GM23248 (cell line): ENCODE measurements around the gene TIGD2. TPM values are rescaled to one million over a fixed set of nuclear protein-coding genes. Genes with fewer than 3 reads are reported as not detected.

ENCODE experiments used
- DNase-seq: peaks from one replicate; pipeline ENCODE4 v3.0.0-alpha.2; 2015
- H2AFZ ChIP-seq: fragments of 200-600 bp; sonication (generic); 2 replicates; pipeline ENCODE4 v1.6.1; 2016; ENCODE audit warnings: antibody characterized with exemption
- H3F3A ChIP-seq: fragments of 200-600 bp; sonication (generic); 2 replicates; pipeline ENCODE4 v1.6.1; 2016; ENCODE audit warnings: mild to moderate bottlenecking, antibody characterized with exemption, mixed run types; ENCODE audit not compliant: insufficient read depth
- H3K27ac ChIP-seq: fragments of 200-600 bp; sonication (generic); 2 replicates; pipeline ENCODE4 v1.5.1; 2016; ENCODE audit warnings: mild to moderate bottlenecking
- H3K27me3 ChIP-seq: fragments of 200-600 bp; sonication (generic); replicated peaks from 2 replicates; pipeline ENCODE4 v1.6.1; 2016; ENCODE audit warnings: mild to moderate bottlenecking; ENCODE audit not compliant: insufficient read depth
- H3K36me3 ChIP-seq: fragments of 200-600 bp; sonication (generic); 2 replicates; pipeline ENCODE4 v1.6.1; 2016; ENCODE audit warnings: low read depth, mild to moderate bottlenecking
- H3K4me1 ChIP-seq: fragments of 200-600 bp; sonication (generic); 2 replicates; pipeline ENCODE4 v1.6.1; 2016; ENCODE audit warnings: mild to moderate bottlenecking; ENCODE audit not compliant: insufficient read depth
- H3K4me2 ChIP-seq: fragments of 200-600 bp; sonication (generic); one replicate; pipeline ENCODE4 v1.6.1; 2016; ENCODE audit warnings: mild to moderate bottlenecking; ENCODE audit not compliant: unreplicated experiment
- H3K4me3 ChIP-seq: fragments of 200-600 bp; sonication (generic); 2 replicates; pipeline ENCODE4 v1.5.1; 2016; ENCODE audit warnings: mild to moderate bottlenecking
- H3K79me2 ChIP-seq: fragments of 200-600 bp; sonication (generic); 2 replicates; pipeline ENCODE4 v1.6.1; 2016; ENCODE audit warnings: mild to moderate bottlenecking; ENCODE audit not compliant: insufficient read depth
- H3K9ac ChIP-seq: fragments of 200-600 bp; sonication (generic); 2 replicates; pipeline ENCODE4 v1.6.1; 2016; ENCODE audit warnings: mild to moderate bottlenecking
- H3K9me2 ChIP-seq: fragments of 200-600 bp; sonication (generic); 2 replicates; pipeline ENCODE4 v1.6.1; 2016; ENCODE audit warnings: mixed run types, mild to moderate bottlenecking, moderate library complexity; ENCODE audit not compliant: insufficient read depth
- H3K9me3 ChIP-seq: fragments of 200-600 bp; sonication (generic); one replicate; pipeline ENCODE4 v1.6.1; 2017; ENCODE audit warnings: low read depth
- H4K20me1 ChIP-seq: fragments of 200-600 bp; sonication (generic); 2 replicates; pipeline ENCODE4 v1.6.0; 2016; ENCODE audit not compliant: insufficient read depth
- EZH2 ChIP-seq: fragments of 200-600 bp; sonication (generic); IDR thresholded peaks from 2 replicates; pipeline ENCODE4 v1.6.1; 2018; ENCODE audit warnings: antibody characterized with exemption, mild to moderate bottlenecking; ENCODE audit not compliant: insufficient read depth, poor library complexity, severe bottlenecking
- EZH2phosphoT487 ChIP-seq: fragments of 200-600 bp; sonication (generic); IDR thresholded peaks from 2 replicates; pipeline ENCODE4 v1.6.1; 2018; ENCODE audit warnings: antibody characterized with exemption, moderate library complexity, mild to moderate bottlenecking, low read depth; ENCODE audit not compliant: insufficient read depth
- WGBS, 2 experiments: methylation state at CpG; one replicate each; pipeline ENCODE4 v1.1.6; 2015 to 2017; ENCODE audit warnings: low lambda C conversion rate in 2 of 2, low coverage in 1 of 2; ENCODE audit errors: missing lambda C conversion rate in 2 of 2; 5-methylcytosine and 5-hydroxymethylcytosine counted together
- in situ Hi-C: fragments of 300-500 bp; cut with MboI; formaldehyde crosslinking; loops from 2 replicates; pipeline ENCODE4 v1.15.0; 2020
- polyA plus RNA-seq: library from polyadenylated mRNA; unstranded; fragments of >200 nt; fragmentation: Nextera tagmentation; extraction: Ambion mirVana; gene quantifications from 2 replicates; pipeline ENCODE4 v1.2.1, GENCODE V29; 2016
- total RNA-seq: library from RNA; depleted of rRNA; stranded (reverse); fragments of >200 nt; shearing (Covaris generic); gene quantifications from 2 replicates; pipeline ENCODE4 v1.2.3, GENCODE V29; 2014; rRNA removed

The TIGD2 gene
- 9.9 and 10.5 TPM in 2 replicates for total RNA-seq
- polyA plus RNA-seq: 7.2 and 7.6 TPM in 2 replicates

- Histone ChIP-seq H3K4me1 (peaks cover 5% of the 10 kb centered on the region), H3K9me2 (no peaks in the 10 kb centered on the region), H3K4me3 (peak within 1 kb of the TSS; percentile 82), H2AFZ (peak within 1 kb of the TSS; percentile 82), H4K20me1 (no peaks in the 10 kb centered on the region), H3K27ac (peak within 1 kb of the TSS; percentile 76), H3F3A (peaks cover 21% of the 10 kb centered on the region; the same call in 1 of the 2 replicates), H3K9me3 (no peaks in the 10 kb centered on the region), H3K9ac (peak within 1 kb of the TSS; percentile 81), H3K4me2 (peak within 1 kb of the TSS; percentile 87), H3K27me3 (peaks cover 17% of the 10 kb centered on the region), H3K36me3 (no peaks in the 10 kb centered on the region), H3K79me2 (peaks cover 8% of the 10 kb centered on the region; the same call in 1 of the 2 replicates)
- WGBS, 2 experiments: 1 to 2% methylated on average over 72 to 95 of the region's 101 CpGs
- TF ChIP-seq EZH2phosphoT487 (no peak), EZH2 (no peak)
- peak; percentile 96 for DNase-seq
- in situ Hi-C loops: no loop called here
Measured at GRCh38 chr4:89110986-89111832, at the start of gene TIGD2. Gene TIGD2, plus strand, starts transcription at chr4:89111533. Its CDS starts 1,442 bp downstream, at chr4:89112975.

- no peak for DNase-seq
- Histone ChIP-seq H3K27me3 (no peaks in the 10 kb centered on the region), H4K20me1 (no peaks in the 10 kb centered on the region), H3K4me3 (no peak overlapping the region), H3K4me1 (peaks cover 10% of the 10 kb centered on the region; the same call in 1 of the 2 replicates), H3K79me2 (no peaks in the 10 kb centered on the region), H3K9ac (no peak overlapping the region), H3K4me2 (no peak overlapping the region), H3K9me2 (no peaks in the 10 kb centered on the region), H3K9me3 (no peaks in the 10 kb centered on the region), H2AFZ (no peak overlapping the region), H3K27ac (no peak overlapping the region), H3F3A (0 out of 2 replicates have a peak, but pooled peaks cover 6% of the 10 kb centered on the region), H3K36me3 (no peaks in the 10 kb centered on the region)
- in situ Hi-C loops: no loop called here
- TF ChIP-seq EZH2phosphoT487: no peak
- TF ChIP-seq EZH2: no peak
- WGBS, 2 experiments: 87 to 94% methylated on average over 3 of the region's 3 CpGs
Measured at GRCh38 chr4:89064848-89065247, 46.5 kb upstream of the TIGD2 start.

- peak; percentile 48 for DNase-seq
- Histone ChIP-seq H3K9me3 (no peaks in the 10 kb centered on the region), H3K9ac (no peak overlapping the region), H3K4me2 (no peak overlapping the region), H3K4me1 (peaks cover 10% of the 10 kb centered on the region; the same call in 1 of the 2 replicates), H3K36me3 (no peaks in the 10 kb centered on the region), H3K4me3 (no peak overlapping the region), H4K20me1 (no peaks in the 10 kb centered on the region), H3F3A (0 out of 2 replicates have a peak, but pooled peaks cover 6% of the 10 kb centered on the region), H3K27ac (0 out of 2 replicates have a peak overlapping the region, but pooled peaks have one; percentile 17), H3K79me2 (no peaks in the 10 kb centered on the region), H3K9me2 (no peaks in the 10 kb centered on the region), H3K27me3 (no peaks in the 10 kb centered on the region), H2AFZ (no peak overlapping the region)
- in situ Hi-C loops: no loop called here
- TF ChIP-seq EZH2: no peak
- no peak for TF ChIP-seq EZH2phosphoT487
Measured at GRCh38 chr4:89067417-89067816, 43.9 kb upstream of the TIGD2 start.

GRCh38 chr4:89069481-89069880 lies 41.9 kb upstream of the TIGD2 start:
- H3K27ac ChIP-seq: no peak overlapping the region
- H3K4me3 ChIP-seq: no peak overlapping the region
- no peaks in the 10 kb centered on the region for H4K20me1 ChIP-seq
- no peaks in the 10 kb centered on the region for H3K27me3 ChIP-seq
- no peaks in the 10 kb centered on the region for H3K9me2 ChIP-seq
- H3F3A ChIP-seq: 0 out of 2 replicates have a peak, but pooled peaks cover 6% of the 10 kb centered on the region
- 62 to 74% methylated on average over 2 of the region's 2 CpGs for WGBS, 2 experiments
- TF ChIP-seq EZH2 (no peak), EZH2phosphoT487 (no peak)
- no peaks in the 10 kb centered on the region for H3K36me3 ChIP-seq
- in situ Hi-C loops: no loop called here
- H2AFZ ChIP-seq: no peak overlapping the region
- peaks cover 10% of the 10 kb centered on the region; the same call in 1 of the 2 replicates for H3K4me1 ChIP-seq
- H3K79me2 ChIP-seq: no peaks in the 10 kb centered on the region
- DNase-seq: no peak
- H3K9ac ChIP-seq: no peak overlapping the region
- H3K9me3 ChIP-seq: no peaks in the 10 kb centered on the region
- no peak overlapping the region for H3K4me2 ChIP-seq
